NOMO-1 (cell line): Measurements from ENCODE around the gene URB1.

Experiments used
- DNase-seq, 2 experiments: peaks; one replicate each; lab custom pipeline; 2025; ENCODE audit not compliant: unreplicated experiment in 2 of 2; lab: John Stamatoyannopoulos, UW

Gene URB1

DNA sequence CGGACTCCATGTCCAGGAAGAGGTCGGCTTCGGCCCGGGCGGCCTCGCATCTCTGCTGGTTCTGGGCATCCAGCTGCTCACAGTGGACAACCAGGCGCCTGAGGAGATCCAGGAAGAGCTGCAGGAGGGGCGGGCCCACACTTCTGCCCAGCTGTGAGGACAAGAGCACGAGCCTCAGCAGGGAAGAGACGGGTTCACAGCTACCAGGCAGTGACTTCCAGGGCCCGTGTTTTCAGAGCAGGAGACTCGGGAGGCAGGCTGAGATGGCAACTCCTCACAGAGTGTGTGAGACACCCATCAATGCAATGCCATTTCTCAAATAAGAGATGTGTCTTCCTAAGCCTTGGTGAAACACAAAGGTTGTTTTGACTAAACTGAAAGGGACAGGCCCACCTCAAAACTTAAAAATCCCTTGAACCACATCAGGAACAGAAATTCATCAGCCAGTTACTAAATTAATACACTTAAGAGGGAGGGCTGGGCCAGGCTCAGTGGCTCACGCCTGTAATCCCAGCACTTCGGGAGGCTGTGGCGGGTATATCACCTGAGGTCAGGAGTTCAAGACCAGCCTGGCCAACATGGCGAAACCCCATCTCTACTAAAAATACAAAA, 43.4 kb downstream of the URB1 start:
- DNase-seq = no peak

DNA sequence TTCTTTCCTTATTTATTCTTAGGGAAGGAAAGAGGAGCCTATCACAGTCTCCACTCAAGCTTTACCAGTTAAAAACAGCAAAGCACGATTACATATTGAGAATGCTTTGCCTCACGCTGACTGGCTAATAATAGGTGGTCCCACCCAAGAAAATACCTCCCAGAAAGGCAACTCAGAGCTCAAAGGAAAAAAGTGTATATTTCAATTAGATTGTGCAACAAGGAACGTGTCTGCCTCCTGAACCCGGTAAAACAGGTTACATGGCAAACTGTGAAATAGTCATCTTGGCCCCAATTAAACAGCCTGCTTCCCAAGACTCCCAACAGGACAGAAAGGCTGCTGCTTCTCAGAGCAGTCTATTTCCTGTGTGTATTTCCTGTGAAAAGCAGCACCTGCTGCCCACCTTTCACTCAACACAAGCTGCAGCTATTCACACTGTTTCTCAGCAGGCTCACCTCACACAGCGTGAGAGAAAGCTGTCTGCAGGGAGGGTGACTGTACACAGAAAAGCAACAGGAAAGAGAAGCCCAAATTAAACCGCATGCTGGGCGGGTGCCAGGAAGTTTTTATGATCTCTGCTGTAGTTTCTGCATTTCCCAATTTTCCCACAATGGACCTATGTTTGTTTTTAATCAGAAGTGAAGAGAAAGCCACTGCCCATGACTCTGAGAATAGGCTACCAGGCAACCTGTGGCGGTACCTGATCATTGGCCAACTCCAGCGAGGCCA, 44.0 kb downstream of the URB1 start:
- no peak for DNase-seq

DNA sequence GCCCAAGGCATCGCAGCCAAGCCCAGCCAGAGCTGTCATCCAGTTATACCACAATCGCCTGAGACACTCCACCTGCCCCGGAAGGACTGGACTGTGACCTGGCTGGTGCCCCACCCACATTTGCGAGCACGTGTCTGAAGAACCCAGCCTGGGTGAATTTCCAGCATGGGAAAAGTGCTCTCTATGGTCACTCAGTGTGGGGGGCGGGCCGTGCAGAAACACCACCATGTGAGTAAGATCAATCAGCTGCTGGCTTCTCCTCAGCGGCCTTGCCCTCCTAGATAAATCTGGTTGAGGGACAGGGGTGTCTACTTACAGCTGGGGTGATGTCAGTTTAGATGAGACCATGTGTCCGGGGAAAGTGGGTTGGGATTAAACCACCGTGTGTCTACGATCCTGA, 44.8 kb downstream of the URB1 start:
- DNase-seq = no peak

GRCh38 chr21:32347351-32347750, 45.5 kb downstream of the URB1 start:
- no peak for DNase-seq

DNA sequence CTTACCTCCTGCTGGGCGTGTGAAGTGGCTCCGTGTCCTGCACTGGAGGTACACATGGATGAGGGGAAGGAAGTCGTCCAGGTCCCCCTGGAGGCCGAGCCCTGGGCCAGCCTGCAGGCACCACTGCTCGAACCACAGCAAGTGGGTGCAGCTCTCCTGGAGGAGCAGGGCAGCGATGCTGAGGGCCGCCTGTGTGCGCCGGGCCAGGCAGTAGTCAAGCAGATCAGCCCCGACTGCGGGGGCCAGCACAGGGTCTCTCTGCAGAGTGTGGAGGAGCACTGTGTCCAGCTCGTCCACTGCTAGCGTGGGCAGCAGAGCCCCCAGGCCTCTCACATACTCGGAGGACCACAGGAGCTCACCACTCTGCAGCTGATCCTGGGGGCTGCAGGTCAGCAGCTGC, 45.9 kb downstream of the URB1 start:
- no peak for DNase-seq

DNA sequence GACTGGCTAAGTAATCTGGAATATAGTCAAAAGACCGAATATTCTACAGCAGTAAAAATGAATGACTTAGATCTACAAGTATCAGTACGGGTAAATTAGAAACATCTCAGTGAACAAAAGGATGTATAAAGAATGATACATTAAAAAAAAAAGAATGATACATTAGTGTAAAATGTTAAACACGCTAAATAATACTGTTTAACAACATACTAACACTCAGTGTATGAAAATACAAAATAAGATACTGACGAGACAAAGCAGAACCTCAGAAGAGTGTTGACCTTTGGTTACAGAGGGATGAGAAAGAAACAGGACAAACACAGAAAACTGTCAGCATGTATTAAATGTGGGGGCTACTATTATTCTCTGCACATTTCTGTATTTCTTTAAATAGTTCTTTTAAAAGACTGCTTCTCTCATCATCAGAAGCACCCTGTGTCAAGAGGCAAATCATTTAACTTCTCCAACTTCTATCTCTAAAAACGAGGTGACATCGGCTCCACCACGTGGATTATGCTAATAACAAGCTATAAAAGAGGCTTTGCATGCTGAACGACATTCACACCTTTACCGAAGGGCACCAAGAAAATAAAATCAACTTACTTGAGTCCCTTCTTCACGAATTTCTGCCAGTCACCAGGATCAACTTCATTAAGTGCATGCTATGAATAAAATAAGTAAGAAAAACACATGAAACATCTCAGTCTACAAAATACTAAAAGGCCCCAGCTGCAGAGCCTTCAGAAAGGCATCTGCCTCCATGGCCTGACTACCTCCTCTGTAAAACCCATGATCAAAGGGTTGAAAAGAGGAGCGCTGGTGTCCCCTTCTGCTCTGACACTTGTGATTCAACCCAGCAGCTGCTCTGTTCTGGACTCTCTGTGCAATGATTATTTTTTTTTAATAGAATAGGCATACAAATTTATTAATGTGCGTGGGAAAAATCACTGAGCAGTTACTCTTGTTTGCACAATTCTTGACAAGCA, 51.7 kb downstream of the URB1 start:
- no peak for DNase-seq

DNA sequence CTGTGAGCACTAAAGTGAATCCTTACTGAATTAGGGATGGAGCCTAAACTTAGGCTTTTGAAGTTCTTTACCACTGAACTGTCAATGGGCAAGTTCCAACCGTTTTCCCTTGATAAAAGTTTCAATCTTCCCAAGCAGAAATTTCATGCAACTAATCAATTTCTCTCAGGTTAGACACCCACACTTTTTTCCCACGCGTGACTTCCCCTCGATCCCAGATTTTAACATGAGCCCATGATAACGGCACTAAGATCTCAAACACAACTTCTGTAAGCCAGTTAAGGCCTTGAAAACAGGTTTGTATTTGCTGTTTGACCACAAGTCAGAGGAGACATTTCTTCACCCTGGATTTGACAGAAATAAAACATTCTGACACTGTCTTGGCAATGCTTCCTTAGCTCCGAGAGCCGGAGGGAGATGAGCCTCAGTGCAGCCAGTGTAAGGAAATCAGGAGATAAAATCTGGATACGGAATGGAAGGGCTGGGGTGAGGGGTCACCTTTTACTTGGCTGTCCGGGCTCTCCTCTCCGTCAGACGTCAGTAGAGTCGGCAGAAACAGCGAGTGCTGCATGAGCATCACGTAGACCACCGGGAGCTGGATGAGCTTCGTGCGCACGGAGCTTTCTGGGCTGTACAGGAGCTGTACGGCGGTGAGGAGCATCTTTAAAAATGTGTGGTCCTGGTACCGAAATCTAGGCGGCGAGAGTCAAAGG, 54.4 kb downstream of the URB1 start:
- no peak for DNase-seq

DNA sequence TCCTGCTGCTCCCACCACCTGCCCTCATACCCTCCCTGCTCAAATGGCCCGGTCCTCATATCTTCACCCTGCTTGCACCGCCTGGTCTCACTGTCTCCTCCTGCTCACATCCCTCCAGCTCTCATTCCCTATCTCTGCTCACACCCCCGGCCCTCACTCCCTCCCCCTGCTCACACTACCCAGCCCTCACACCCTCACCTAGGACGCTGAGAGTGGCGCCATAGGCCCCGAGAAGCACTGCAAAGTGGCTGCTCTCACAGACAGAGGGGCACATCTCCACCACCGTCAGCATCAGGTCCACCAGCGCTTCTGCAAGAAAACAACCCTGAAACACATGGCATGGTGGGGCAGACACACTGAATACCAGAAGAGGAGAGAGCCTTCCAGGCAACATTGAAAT, 55.6 kb downstream of the URB1 start:
- DNase-seq = no peak

GRCh38 chr21:32336711-32337110, 56.1 kb downstream of the URB1 start:
- DNase-seq = no peak

DNA sequence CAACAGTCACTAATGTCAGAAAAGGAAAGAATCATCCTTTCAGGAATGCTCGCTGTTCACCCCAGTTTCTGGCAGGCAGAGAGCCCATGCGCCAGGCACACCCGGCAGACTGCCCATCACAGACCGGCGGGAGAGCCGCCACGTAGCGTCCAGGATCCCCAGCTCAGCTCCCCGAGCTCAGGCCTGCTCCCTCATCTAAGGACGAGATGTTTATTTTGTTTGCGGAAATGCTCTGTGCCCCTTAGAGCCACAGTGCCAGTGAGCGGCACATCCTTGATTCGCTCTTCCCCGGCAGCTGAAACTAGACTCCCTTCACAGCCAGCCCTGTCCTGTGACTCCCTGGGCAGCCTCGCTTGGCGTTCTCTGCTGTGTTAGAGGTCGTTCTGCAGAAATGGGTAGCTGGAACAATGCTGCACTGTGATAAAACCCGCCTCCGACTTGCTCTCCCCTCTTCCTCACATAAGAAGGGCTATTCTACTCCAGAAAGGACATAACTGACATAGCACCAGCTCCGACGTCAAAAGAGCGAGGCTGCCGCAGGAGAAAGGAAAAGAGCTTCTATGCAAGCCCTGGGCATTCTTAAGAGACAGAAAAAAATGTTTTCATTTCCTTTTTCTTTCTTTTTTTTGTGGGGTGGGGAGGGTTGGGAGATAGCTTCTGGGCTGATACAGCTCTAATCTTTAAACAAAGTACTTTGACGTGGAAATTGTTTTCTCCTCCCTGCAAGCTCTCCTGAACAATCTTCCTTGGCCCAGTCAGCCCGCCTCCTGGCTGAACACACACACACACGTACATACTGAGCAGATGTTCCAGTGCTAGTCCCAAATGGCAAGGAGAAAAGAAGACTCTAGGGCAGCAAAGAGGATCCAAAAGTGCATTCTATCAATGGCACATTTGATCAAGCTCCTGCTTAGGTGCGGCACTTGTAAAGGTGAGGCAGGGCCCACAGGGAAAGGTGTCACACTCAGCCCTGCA, 56.9 kb downstream of the URB1 start:
- DNase-seq = no peak

GRCh38 chr21:32334980-32335531, 57.8 kb downstream of the URB1 start:
- DNase-seq = no peak

- DNase-seq = no peak
Measured at GRCh38 chr21:32333953-32334673, 58.7 kb downstream of the URB1 start.

DNA sequence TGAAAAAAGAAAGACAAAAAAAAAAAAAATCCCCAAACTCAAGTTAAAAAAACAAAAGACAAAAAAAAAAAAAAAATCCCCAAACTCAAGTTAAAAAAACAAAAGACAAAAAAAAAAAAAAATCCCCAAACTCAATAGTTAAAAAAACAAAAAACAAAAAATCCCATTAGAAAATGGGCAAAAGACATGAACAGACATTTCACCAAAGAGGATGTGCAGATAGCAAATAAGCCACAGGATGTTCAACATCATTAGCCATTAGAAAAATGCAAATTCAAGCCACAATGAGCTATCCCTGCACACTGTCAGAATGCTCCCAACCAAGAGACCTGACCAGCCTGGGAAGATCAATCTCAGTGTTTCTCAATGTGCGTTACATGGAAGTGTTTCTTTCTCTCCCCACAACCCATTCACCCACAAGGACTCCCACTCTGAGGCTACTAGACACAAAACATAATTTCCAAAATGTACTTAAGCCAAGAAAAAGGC, 60.3 kb downstream of the URB1 start:
- DNase-seq = no peak

- no peak for DNase-seq
Measured at GRCh38 chr21:32331444-32332305, 61.1 kb downstream of the URB1 start.

- DNase-seq = no peak
Measured at GRCh38 chr21:32330784-32331311, 62.0 kb downstream of the URB1 start.

DNA sequence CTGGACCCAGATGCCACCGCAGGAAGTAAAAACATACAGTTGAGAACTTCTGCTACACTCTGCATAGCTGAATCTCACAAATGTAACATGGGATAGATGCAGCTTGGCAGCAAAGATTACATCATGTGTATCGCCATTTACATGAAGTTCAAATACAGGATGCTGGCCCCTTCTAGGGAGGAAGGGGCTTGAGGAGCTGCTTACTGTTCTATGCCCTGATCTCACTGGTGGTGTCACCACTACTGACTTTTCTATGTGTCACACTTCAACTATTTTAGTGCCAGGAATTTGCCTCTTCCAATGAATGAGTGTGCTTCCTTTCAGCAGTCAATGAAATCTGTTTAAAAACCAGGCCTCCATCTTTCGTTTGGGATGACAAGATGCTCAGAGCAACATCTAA, 63.0 kb downstream of the URB1 start:
- peak in 1 of 2 experiments; percentile 60 for DNase-seq

- peak in 1 of 2 experiments; percentile 60 for DNase-seq
Measured at GRCh38 chr21:32329331-32329730, 63.5 kb downstream of the URB1 start.
